Epidermal melanocyte (primary cell): ENCODE results near the gene MAP4K3.
A peak's percentile ranks its signal among the peaks of the same experiment; 100 is the strongest.
"Not testable (repeated sequence)": the region's sequence is repeated elsewhere in the genome, so short reads cannot be mapped to it uniquely, and the experiment has no call there.

Experiments
- DNase-seq: peaks from one replicate; pipeline ENCODE4 v3.0.0; 2011; ENCODE audit warnings: low spot score; ENCODE audit not compliant: insufficient read length

Gene MAP4K3

DNA sequence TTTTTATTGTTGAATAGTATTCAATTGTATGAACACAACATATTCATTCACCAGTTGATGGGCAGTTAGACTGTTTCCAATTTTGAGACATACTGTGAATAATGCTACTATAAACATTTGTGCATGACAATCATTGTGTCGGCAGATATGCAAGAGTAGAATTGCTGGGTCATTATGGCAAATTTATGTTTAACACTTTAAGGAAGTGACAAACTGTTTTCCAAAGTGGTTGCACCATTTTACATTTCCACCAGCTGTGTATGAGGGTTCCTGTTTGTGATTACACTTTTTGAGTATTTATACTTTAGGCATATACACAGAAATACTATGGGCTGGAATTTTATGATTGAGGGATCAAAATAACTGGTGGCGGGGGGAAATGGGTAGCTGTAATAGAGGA is 61.2 kb downstream of the MAP4K3 start:
- no peak for DNase-seq

GRCh38 chr2:39373181-39373802 is 63.8 kb downstream of the MAP4K3 start:
- DNase-seq = no peak

DNA sequence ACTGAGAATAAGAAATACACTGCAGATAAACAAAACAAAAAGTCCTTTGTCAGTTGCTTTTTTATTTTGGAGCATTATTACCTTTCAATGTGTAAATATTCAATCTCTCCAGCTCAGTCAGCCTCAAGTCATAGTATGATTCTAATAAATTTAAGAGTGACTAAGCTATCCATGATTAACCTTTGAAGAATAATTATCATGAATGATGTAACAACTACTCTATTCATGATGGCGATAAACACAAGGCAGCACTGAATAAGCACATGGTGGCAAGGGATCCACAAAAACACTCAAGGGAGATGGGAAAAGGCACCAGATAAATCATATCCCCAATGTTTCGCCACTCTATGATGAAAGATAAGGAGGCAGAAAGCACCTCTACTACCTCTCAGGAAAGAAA is 67.0 kb downstream of the MAP4K3 start:
- no peak for DNase-seq

GRCh38 chr2:39368846-39369245 is 68.2 kb downstream of the MAP4K3 start:
- no peak for DNase-seq

- DNase-seq = no peak
Measured at GRCh38 chr2:39368376-39368775, 68.7 kb downstream of the MAP4K3 start.

DNA sequence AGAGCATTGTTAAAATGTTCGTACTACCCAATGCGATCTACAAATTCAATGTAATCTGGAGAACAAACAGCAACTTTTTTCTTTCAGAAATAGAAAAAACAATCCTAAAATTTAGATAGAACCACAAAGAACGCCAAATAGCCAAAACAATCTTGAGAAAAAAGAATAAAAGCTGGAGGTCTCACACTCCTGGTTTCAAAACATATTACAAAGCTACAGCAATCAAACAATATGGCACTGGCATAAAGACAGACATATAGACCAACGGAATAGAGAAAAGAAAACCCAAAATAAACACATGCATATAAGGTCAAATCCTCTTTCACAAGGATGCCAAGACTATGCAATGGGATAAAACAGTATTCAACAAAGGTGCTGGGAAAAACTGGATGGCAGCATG is 74.5 kb downstream of the MAP4K3 start:
- no peak for DNase-seq

DNA sequence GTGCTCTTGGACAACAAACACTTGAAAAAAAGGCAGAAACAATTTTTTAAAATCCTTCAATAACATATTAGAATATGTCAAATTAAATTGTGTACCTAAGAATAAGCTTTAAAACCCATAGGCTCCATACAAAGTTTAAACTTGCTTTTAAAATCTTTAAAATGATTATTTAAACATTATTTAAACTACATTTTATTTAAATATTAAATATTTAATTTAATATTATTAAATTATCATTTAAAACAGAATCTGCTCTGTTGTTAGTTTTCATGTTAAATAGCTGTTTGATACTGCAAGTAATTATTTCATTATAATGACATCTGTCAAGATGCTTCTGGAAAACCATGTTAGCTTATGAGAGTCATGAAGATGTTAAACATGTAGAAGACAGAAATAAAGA is 75.6 kb downstream of the MAP4K3 start:
- no peak for DNase-seq

GRCh38 chr2:39360342-39360741 is 76.7 kb downstream of the MAP4K3 start:
- not testable (repeated sequence) for DNase-seq

GRCh38 chr2:39359453-39360038 is 77.5 kb downstream of the MAP4K3 start:
- DNase-seq = no peak

DNA sequence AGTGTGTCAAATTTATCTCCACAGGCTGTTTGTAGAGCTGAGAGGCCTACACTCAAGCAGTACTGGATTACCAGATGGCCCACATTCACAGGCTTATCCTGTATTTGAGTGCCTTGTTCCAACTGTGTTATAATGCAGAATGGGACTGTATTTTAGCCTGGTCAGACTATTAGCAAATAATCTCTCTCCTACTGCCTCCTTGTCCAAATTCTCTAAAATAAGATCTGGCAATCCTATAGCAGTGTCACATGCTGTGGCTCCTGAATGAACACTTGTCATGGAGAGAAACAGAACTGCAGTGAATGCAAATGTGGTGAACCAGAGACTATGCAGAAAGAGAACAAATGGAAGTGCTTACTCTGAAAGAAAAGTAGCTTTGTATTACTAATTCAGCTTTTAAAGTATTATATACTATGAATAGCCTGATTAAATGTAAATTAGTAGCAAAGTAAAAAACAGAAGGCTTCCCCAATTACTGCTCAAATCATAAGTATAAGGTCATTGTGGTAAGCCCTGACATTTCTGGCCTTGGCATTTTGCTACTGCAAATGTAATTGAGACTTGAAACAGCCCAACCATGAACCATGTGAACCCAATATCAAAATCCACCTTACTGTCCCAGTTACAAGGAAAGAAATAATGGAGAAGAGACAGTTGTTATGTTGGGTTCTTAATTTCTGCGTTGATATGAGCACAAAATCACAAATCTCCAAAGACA is 80.0 kb downstream of the MAP4K3 start:
- peak; percentile 28 for DNase-seq

DNA sequence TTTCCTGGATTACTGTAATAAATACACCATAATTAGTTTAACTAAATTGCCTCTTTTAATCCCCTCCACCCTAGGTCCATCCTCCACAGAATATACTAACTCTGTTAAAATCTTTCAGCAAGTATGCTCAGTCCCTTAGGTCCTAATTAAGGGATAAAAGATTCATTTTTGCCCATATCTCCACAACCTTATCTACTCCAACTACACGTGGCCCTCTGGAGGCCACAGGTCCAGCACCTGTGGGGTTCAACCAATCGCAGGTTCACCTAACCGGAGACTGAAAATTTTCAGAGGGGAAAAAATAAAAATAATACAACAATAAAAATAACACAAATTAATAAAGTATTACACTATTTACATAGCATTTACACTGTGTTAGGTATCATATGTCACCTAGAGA is 86.4 kb downstream of the MAP4K3 start:
- no peak for DNase-seq

DNA sequence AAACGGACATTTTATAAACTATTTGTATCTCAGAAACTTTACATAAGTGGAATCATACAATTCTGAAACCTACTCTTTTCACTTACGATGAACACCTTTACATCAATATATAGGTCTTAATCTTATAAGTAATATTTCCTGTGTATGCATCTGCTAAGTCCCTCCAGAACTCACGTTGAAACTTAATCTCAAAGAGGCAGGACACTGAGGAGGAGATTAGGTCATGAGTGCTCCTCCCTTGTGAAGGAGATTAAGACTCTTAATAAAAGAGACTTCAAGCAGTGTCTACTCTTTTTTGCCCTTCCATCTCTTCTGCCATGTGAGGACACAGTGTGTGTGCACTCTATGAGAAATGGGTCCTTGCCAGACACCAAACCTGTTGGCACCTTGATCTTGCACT is 98.6 kb downstream of the MAP4K3 start:
- no peak for DNase-seq

DNA sequence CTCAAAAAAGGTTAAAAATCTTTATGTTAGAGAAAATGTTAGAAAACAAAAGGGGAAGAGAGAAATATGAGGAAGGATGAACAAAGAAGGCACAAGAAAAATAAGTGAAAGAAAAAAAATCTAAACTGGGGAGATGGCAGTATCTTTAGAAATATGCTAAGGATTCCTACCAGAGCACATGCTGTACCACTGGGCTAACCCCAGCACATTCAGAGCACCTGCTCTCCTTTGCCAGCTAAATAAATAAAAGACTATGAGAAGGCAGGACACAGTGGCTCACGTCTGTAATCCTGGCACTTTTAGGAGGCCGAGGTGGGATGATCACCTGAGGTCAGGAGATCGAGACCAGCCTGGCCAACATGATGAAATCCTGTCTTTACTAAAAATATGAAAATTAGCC is 101.2 kb downstream of the MAP4K3 start:
- no peak for DNase-seq

DNA sequence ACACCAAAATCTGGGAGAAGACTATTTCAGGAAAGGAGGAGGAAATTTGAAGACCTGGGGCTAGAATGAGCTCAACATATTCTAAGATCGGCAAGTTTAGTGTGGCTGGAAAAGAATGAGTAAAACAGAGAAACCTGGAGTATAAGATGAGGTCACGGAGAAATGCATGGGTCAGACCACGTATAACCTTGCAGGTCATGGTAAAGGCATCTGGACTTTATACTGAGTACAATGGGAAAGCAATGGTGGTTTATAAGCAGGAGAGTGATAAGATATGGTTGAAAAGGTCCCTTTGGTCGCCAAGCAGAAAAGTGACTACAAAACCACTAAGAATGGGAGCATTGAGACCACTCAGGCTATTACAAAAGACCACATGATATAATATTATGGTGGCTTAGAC is 102.1 kb downstream of the MAP4K3 start:
- DNase-seq = no peak

DNA sequence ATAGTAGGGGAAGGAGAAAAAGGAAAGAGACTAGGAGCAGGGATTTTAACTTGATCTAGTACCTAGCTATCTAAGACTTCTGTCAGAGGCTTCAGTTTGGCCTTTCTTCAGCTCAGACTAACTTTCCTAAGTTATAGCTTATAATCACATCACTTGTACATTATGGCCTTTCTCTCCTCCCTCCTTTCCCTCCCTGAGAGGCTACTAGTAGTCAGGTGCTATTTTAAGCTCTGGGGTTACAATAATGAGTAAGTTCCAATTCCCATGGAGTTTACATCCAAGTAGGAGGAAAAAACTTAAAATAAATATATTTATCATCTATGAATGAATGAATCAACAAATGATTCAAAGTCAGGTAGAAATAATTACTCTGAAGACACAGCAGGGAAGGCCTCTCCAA is 102.6 kb downstream of the MAP4K3 start:
- no peak for DNase-seq

- DNase-seq = no peak
Measured at GRCh38 chr2:39326644-39327043, 110.4 kb downstream of the MAP4K3 start.

- no peak for DNase-seq
Measured at GRCh38 chr2:39325966-39326365, 111.1 kb downstream of the MAP4K3 start.

DNA sequence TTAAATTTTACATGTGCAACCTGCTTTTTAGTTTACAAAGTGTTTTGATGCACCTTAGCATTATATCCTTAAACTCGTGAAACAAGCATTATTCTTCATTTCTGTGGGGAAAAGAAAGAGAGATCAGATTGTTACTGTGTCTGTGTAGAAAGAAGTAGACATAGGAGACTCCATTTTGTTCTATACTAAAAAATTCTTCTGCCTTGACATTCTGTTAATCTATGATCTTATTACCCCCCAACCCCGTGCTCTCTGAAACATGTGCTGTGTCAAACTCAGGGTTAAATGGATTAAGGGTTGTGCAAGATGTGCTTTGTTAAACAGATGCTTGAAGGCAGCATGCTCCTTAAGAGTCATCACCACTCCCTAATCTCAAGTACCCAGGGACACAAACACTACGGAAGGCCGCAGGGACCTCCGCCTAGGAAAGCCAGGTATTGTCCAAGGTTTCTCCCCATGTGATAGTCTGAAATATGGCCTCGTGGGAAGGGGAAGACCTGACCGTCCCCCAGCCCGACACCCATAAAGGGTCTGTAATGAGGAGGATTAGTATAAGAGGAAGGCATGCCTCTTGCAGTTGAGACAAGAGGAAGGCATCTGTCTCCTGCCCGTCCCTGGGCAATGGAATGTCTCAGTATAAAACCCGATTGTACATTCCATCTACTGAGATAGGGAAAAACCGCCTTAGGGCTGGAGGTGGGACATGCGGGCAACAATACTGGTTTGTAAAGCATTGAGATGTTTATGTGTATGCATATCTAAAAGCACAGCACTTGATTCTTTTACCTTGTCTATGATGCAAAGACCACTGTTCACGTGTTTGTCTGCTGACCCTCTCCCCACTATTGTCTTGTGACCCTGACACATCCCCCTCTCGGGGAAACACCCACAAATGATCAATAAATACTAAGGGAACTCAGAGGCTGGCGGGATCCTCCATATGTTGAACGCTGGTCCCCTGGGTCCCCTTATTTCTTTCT is 115.7 kb downstream of the MAP4K3 start:
- DNase-seq = not testable (repeated sequence)

GRCh38 chr2:39320162-39320561 is 116.9 kb downstream of the MAP4K3 start:
- DNase-seq = no peak

DNA sequence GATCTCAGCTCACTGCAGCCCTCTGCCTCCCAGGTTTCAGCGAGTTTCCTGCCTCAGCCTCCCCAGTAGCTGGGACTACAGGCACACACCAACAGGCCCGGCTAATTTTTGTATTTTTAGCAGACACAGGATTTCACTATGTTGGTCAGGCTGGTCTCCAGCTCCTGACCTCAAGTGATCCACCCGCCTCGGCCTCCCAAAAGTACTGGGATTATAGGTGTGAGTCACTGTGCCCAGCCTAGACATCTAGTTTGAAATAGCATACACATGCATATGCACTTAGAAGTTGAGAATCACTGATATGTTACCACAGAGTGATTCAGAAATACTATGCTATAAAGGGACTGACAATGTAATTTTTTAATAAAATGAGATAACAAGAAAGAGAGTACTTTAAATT is 123.5 kb downstream of the MAP4K3 start:
- no peak for DNase-seq

DNA sequence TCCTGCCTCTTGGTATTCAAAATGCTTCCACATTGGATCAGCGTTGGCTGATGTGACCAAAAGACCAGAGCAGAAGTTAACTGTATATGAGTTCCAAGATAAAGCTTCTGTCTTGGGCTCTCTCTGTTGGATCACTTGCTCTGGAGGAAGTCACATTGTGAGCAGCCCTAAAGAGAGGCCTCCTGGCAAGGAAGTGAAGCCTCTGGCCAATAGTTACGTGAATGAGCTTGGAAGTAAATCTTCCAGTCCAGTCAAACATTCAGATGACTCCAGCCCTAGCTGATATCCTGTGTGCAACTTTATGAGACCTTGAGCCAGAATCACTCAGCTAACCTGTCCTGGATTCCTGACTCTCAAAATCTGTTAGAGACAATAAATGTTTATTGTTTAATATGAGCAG is 125.6 kb downstream of the MAP4K3 start:
- DNase-seq = no peak

DNA sequence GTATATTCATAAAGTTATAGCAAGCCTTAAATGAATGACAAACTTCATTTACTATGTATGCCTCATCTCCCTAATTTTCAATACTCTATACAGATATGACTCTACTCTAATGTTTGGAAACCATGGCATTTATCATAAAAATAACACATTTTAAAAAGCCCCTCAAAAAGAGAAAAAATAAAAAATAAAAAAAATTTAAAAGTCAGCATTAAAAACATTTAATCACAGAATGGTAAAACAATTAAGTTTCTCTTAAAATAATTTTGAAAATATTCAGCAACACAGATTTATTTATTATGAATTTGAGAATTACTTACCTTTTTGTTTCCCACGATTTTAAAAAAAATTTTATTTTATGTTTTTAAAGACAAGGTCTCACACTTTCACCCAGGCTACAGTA is 128.3 kb downstream of the MAP4K3 start:
- DNase-seq = no peak
